ENCODE data around the gene KSR1.

DNA sequence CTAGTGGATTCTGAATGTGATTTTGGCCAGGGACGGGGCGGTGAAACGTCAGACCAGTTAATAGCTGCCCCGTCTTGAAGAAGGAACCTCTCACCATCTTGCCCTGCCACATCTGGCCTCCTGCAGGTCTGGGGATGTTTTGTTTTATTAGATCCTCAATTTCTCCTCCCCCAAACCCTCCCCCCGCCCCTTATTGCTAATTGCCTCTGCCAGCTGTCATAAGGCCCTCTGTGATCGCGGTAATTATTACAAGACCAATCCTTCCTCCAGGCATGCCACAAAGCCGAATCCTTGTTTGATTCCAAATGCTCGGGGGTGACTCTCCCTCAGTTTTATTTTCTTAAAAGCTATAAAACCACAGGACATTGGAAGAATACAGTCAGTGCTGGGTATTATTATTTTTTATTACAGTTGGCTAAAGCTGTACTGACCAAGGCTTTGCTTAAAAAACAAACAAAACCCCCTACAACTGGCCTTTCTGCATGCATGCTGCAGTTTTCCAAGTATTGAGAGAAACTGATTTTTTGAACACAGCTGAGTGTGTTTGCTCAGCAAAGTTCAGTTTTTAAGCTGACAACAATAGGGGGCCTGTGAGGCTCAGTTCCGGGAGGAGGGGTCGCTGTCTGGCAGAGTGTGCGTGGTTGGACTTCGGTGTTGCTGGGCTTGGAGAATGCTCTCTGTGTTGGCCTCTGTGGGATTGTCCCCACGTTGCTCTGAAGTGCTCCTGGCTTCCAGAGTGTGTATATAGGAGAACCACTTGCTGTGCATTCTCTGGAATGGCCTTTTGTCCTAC lies 1.7 kb downstream of the KSR1 start:
- TF ChIP-seq, protein P1, sequence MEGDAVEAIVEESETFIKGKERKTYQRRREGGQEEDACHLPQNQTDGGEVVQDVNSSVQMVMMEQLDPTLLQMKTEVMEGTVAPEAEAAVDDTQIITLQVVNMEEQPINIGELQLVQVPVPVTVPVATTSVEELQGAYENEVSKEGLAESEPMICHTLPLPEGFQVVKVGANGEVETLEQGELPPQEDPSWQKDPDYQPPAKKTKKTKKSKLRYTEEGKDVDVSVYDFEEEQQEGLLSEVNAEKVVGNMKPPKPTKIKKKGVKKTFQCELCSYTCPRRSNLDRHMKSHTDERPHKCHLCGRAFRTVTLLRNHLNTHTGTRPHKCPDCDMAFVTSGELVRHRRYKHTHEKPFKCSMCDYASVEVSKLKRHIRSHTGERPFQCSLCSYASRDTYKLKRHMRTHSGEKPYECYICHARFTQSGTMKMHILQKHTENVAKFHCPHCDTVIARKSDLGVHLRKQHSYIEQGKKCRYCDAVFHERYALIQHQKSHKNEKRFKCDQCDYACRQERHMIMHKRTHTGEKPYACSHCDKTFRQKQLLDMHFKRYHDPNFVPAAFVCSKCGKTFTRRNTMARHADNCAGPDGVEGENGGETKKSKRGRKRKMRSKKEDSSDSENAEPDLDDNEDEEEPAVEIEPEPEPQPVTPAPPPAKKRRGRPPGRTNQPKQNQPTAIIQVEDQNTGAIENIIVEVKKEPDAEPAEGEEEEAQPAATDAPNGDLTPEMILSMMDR (conservative IDR thresholded peaks at IDR 0.05 in 1 of 2, IDR thresholded peaks at IDR 0.05 in 1 of 2; ENCODE audit: low read depth in 1 of 2, low read length in 2 of 2) = no peak
- no peak for TF ChIP-seq EZH2 (IDR thresholded peaks at IDR 0.05; ENCODE audit: low read length, missing control alignments)
